Ovary (tissue), 3 donors: ENCODE results near the gene RPRD1A.

Experiments used
- CTCF ChIP-seq, 3 donors: fragments of 450-650 bp in 2 of 3; fragments of 200-600 bp in 1 of 3; IDR thresholded peaks; one replicate each; pipeline versions ENCODE4 v1.5.1 to v1.8.0; 2016 to 2022; ENCODE audit warnings: antibody characterized with exemption in 3 of 3, mild to moderate bottlenecking in 1 of 3
- EP300 ChIP-seq: sonication (generic); formaldehyde crosslinking; IDR thresholded peaks from one replicate; pipeline ENCODE4 v1.6.1; 2017; ENCODE audit warnings: antibody characterized with exemption
- POLR2A ChIP-seq: fragments of 450-650 bp; IDR thresholded peaks from one replicate; pipeline ENCODE4 v1.6.1; 2017; ENCODE audit warnings: antibody characterized with exemption, mild to moderate bottlenecking, moderate library complexity
- donor health status: DM: no; HTN: no; CAD: no.

GRCh38 chr18:35950628-35950982 lies 116.8 kb downstream of the RPRD1A start:
- TF ChIP-seq CTCF (IDR thresholded peaks at IDR 0.05) (no peak), POLR2A (no peak), EP300 (no peak)
